ENCODE measurements around the gene PSME3IP1. TPM values are rescaled to one million over a fixed set of nuclear protein-coding genes. Genes with fewer than 3 reads are reported as not detected.

The PSME3IP1 gene, protein sequence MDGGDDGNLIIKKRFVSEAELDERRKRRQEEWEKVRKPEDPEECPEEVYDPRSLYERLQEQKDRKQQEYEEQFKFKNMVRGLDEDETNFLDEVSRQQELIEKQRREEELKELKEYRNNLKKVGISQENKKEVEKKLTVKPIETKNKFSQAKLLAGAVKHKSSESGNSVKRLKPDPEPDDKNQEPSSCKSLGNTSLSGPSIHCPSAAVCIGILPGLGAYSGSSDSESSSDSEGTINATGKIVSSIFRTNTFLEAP
- total RNA-seq (2014; rRNA removed; shearing (Covaris generic)): 106 and 115 TPM in 2 replicates

DNA sequence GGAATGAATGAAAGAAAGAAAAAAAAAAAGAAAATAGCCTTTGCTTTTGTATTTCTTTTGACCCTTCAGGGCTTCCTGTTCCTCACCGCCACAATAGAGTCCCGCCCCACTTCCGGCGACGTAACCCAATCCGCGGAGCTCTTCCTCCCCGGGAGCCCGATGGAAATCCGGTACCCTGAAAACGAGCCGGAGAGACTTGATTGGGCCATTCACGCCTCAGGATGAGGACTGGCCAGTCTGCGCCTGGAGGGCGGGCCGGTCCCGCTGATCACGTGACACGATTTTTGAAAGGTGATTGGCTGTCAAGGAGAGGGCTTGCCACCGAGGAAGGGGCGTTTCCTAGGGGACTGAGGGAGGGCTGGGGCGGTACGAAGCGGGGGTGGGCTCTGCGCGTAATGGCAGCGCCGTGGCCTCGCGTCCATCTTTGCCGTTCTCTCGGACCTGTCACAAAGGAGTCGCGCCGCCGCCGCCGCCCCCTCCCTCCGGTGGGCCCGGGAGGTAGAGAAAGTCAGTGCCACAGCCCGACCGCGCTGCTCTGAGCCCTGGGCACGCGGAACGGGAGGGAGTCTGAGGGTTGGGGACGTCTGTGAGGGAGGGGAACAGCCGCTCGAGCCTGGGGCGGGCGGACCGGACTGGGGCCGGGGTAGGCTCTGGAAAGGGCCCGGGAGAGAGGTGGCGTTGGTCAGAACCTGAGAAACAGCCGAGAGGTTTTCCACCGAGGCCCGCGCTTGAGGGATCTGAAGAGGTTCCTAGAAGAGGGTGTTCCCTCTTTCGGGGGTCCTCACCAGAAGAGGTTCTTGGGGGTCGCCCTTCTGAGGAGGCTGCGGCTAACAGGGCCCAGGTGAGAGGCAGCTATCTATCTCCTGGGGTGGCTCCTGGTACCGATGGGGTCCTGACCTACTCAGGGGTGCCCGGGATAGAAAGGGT, at the start of gene PSME3IP1, which contains the start of gene RSPRY1:
TSS of gene PSME3IP1 (minus strand) at position 95 of the 927 bp plus-strand sequence. CDS start 12,185 bp downstream, outside the sequence.
TSS of gene RSPRY1 (plus strand) at position 385 of the 927 bp plus-strand sequence. CDS start 18,330 bp downstream, outside the sequence.

Other genes with a start within 250 kb of the PSME3IP1 start
- not detected in 2 replicates for gene CETP, start 224.1 kb downstream of the PSME3IP1 start, total RNA-seq (2014; rRNA removed; shearing (Covaris generic))
- gene NLRC5, start 196.5 kb downstream of the PSME3IP1 start, total RNA-seq (2014; rRNA removed; shearing (Covaris generic)): 10.0 and 14.2 TPM in 2 replicates
- 11.0 and 17.9 TPM in 2 replicates for gene CPNE2, start 93.5 kb downstream of the PSME3IP1 start, total RNA-seq (2014; rRNA removed; shearing (Covaris generic))
- 18.3 and 19.3 TPM in 2 replicates for gene RSPRY1, start 290 bp upstream of the PSME3IP1 start, total RNA-seq (2014; rRNA removed; shearing (Covaris generic))
- gene ARL2BP, start 59.2 kb upstream of the PSME3IP1 start, total RNA-seq (2014; rRNA removed; shearing (Covaris generic)): 34.5 and 35.4 TPM in 2 replicates
- not detected in 2 replicates for gene PLLP, start 98.6 kb upstream of the PSME3IP1 start, total RNA-seq (2014; rRNA removed; shearing (Covaris generic))
- not detected in 2 replicates for gene CCL22, start 172.7 kb upstream of the PSME3IP1 start, total RNA-seq (2014; rRNA removed; shearing (Covaris generic))
- 0.13 and 1.1 TPM in 2 replicates for gene CX3CL1, start 186.5 kb upstream of the PSME3IP1 start, total RNA-seq (2014; rRNA removed; shearing (Covaris generic))
- gene CCL17, start 218.7 kb upstream of the PSME3IP1 start, total RNA-seq (2014; rRNA removed; shearing (Covaris generic)): not detected in 2 replicates